Smooth muscle cell (in vitro differentiated cells): Measurements from ENCODE around the gene STK39. TPM values are rescaled to one million over a fixed set of nuclear protein-coding genes. Genes with fewer than 3 reads are reported as not detected.

ENCODE experiments used
- DNase-seq: peaks from one replicate; lab custom pipeline; 2025; ENCODE audit not compliant: unreplicated experiment; lab: John Stamatoyannopoulos, UW
- H2AFZ ChIP-seq: fragments of 200-600 bp; sonication (generic); 2 replicates; pipeline ENCODE4 v1.6.0; 2016; ENCODE audit warnings: antibody characterized with exemption, low read depth, mild to moderate bottlenecking
- H3F3A ChIP-seq: fragments of 200-600 bp; sonication (generic); 2 replicates; pipeline ENCODE4 v1.6.0; 2017; ENCODE audit warnings: antibody characterized with exemption, low read depth
- H3K27ac ChIP-seq: fragments of 200-600 bp; sonication (generic); 2 replicates; pipeline ENCODE4 v1.5.1; 2016; ENCODE audit warnings: low read depth, mild to moderate bottlenecking
- H3K27me3 ChIP-seq: fragments of 200-600 bp; sonication (generic); 2 replicates; pipeline ENCODE4 v1.6.1; 2016; ENCODE audit warnings: low read depth, mild to moderate bottlenecking
- H3K36me3 ChIP-seq: fragments of 200-600 bp; sonication (generic); 2 replicates; pipeline ENCODE4 v1.5.1; 2016; ENCODE audit warnings: low read depth
- H3K4me1 ChIP-seq: fragments of 200-600 bp; sonication (generic); 2 replicates; pipeline ENCODE4 v1.5.1; 2016; ENCODE audit warnings: low read depth
- H3K4me2 ChIP-seq: fragments of 200-600 bp; sonication (generic); 2 replicates; pipeline ENCODE4 v1.6.0; 2016; ENCODE audit warnings: mild to moderate bottlenecking
- H3K4me3 ChIP-seq: fragments of 200-600 bp; sonication (generic); 2 replicates; pipeline ENCODE4 v1.5.1; 2016; ENCODE audit warnings: mild to moderate bottlenecking
- H3K79me2 ChIP-seq: fragments of 200-600 bp; sonication (generic); 2 replicates; pipeline ENCODE4 v1.6.0; 2016; ENCODE audit warnings: low read depth, mild to moderate bottlenecking
- H3K9ac ChIP-seq: fragments of 200-600 bp; sonication (generic); 2 replicates; pipeline ENCODE4 v1.6.0; 2016; ENCODE audit warnings: low read depth
- H3K9me3 ChIP-seq: fragments of 200-600 bp; sonication (generic); replicated peaks from 2 replicates; pipeline ENCODE4 v1.5.1; 2016; ENCODE audit warnings: low read depth
- H4K20me1 ChIP-seq: fragments of 200-600 bp; sonication (generic); 2 replicates; pipeline ENCODE4 v1.6.0; 2016; ENCODE audit warnings: low read depth
- WGBS: methylation state at CpG from one replicate; pipeline ENCODE4 v1.1.7; 2016; ENCODE audit warnings: low lambda C conversion rate; 5-methylcytosine and 5-hydroxymethylcytosine counted together
- polyA plus RNA-seq: library from polyadenylated mRNA; unstranded; fragments of >200 nt; fragmentation: Nextera tagmentation; extraction: Ambion mirVana; gene quantifications from 2 replicates; pipeline ENCODE4 v1.2.1, GENCODE V29; 2016
- total RNA-seq: library from RNA; depleted of rRNA; stranded (reverse); fragments of >200 nt; gene quantifications from 2 replicates; pipeline ENCODE4 v1.2.3, GENCODE V29; 2014
- TF ChIP-seq, protein P1 (sequence below): fragments of 200-600 bp; sonication (generic); IDR thresholded peaks from 2 replicates; pipeline ENCODE4 v1.5.1; 2017; ENCODE audit warnings: borderline replicate concordance, mild to moderate bottlenecking, antibody characterized with exemption; ENCODE audit not compliant: insufficient read depth, poor library complexity, severe bottlenecking

STK39 gene
- total and polyA plus RNA-seq, 2 experiments from 2014 or later: 21.1 to 37.8 TPM

DNA sequence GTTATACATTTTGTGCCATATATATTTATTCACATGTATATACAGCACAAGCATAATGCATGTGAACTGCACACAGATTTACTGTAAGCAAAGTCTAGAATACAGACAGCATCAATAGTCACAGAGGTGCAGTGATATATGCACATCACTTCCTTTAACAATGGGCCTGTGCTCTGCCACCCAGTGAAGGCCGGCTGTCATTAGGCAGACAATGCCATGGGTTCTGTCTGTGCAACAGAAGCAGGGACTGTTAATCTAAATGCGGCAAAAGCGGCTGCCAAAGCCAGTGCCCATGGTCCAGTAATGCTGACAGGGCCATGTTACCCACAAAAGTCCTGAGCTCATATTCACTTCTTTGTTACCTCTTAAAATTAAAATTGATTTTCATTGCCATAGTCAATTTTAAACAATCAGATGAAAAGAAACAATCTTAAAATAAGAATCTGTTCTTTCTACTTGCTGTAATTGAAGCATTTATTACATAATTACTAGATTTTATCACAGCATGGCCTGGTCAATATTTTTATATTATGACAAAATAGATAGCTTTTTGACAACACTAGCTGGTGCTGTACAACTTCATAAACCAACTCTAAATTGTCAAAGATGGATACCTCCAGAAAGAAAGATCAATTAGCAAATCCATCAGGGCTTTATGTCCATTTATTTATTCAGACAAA lies 232.0 kb downstream of the STK39 start:
- Histone ChIP-seq H3K4me3 (no peak overlapping the region), H3K9ac (no peak overlapping the region), H3K27me3 (no peaks in the 10 kb centered on the region), H3K79me2 (no peaks in the 10 kb centered on the region), H2AFZ (no peak overlapping the region), H3K4me2 (no peak overlapping the region), H4K20me1 (no peaks in the 10 kb centered on the region), H3K9me3 (no peaks in the 10 kb centered on the region), H3K4me1 (no peaks in the 10 kb centered on the region), H3F3A (no peaks in the 10 kb centered on the region), H3K36me3 (peaks cover 7% of the 10 kb centered on the region), H3K27ac (no peak overlapping the region)
- WGBS: 97% methylated on average over 3 of the region's 3 CpGs
- DNase-seq: no peak
- TF ChIP-seq, protein P1, sequence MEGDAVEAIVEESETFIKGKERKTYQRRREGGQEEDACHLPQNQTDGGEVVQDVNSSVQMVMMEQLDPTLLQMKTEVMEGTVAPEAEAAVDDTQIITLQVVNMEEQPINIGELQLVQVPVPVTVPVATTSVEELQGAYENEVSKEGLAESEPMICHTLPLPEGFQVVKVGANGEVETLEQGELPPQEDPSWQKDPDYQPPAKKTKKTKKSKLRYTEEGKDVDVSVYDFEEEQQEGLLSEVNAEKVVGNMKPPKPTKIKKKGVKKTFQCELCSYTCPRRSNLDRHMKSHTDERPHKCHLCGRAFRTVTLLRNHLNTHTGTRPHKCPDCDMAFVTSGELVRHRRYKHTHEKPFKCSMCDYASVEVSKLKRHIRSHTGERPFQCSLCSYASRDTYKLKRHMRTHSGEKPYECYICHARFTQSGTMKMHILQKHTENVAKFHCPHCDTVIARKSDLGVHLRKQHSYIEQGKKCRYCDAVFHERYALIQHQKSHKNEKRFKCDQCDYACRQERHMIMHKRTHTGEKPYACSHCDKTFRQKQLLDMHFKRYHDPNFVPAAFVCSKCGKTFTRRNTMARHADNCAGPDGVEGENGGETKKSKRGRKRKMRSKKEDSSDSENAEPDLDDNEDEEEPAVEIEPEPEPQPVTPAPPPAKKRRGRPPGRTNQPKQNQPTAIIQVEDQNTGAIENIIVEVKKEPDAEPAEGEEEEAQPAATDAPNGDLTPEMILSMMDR: no peak

DNA sequence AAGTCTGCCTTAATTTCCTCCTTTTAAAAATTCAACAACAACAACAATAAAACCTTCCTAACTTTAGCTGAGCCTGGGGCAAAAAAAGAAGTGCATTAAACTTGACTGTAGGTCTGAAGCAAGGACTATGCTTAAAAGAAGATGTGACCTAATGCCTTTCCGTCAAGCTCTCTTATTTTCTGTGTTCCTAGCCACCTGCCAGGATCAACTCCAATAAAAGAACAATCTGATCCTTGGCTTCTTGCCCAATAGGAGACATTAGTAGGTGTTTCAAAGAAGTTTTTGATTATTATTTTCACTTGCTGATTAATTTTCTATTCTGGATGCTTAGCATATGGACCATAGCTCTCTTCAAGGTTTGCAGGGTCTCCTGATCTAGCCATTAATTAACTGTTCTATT lies 237.5 kb downstream of the STK39 start:
- Histone ChIP-seq H3K27ac (no peak overlapping the region), H3F3A (no peaks in the 10 kb centered on the region), H3K9me3 (peaks cover 3% of the 10 kb centered on the region), H3K4me2 (no peak overlapping the region), H3K9ac (no peak overlapping the region), H3K36me3 (no peaks in the 10 kb centered on the region), H4K20me1 (peaks cover 8% of the 10 kb centered on the region), H3K79me2 (no peaks in the 10 kb centered on the region), H3K27me3 (no peaks in the 10 kb centered on the region), H3K4me1 (no peaks in the 10 kb centered on the region), H3K4me3 (no peak overlapping the region), H2AFZ (no peak overlapping the region)
- no peak for DNase-seq
- WGBS: 98% methylated on average over 1 of the region's 1 CpG
- TF ChIP-seq, protein P1: no peak

DNA sequence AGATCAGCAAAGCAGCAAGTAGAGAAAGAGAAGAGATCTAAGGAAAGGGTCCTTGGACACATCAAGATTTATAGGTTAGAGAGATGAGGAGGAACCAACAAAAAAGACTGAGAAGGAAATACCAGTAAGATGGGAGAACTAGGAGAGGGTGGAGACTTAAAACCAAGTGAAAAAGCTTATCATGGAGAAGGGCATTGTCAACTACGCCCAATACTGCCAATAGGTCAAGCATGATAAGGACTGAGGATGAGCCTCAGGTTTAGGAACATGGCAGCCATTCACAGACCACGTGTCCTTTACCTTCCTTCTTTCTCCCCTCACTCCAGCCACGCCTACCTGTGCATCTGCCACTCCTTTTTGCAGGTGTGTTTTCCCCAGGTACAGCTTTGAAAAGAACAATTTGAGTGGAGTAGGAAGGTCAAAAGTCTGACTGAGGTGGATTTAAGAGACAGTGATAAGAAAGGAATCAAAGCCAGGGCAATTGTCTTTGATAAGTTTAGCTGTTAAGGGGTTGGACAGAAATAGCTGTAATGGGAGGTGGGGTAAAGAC lies 238.7 kb downstream of the STK39 start:
- peaks cover 3% of the 10 kb centered on the region for H3K9me3 ChIP-seq
- H3K36me3 ChIP-seq: no peaks in the 10 kb centered on the region
- H3K4me3 ChIP-seq: no peak overlapping the region
- no peak overlapping the region for H3K27ac ChIP-seq
- TF ChIP-seq, protein P1: no peak
- no peak overlapping the region for H2AFZ ChIP-seq
- no peak overlapping the region for H3K4me2 ChIP-seq
- H3K27me3 ChIP-seq: no peaks in the 10 kb centered on the region
- peaks cover 18% of the 10 kb centered on the region for H4K20me1 ChIP-seq
- peaks cover 7% of the 10 kb centered on the region for H3F3A ChIP-seq
- no peak for DNase-seq
- 96% methylated on average over 3 of the region's 3 CpGs for WGBS
- H3K9ac ChIP-seq: no peak overlapping the region
- H3K4me1 ChIP-seq: no peaks in the 10 kb centered on the region
- H3K79me2 ChIP-seq: no peaks in the 10 kb centered on the region

DNA sequence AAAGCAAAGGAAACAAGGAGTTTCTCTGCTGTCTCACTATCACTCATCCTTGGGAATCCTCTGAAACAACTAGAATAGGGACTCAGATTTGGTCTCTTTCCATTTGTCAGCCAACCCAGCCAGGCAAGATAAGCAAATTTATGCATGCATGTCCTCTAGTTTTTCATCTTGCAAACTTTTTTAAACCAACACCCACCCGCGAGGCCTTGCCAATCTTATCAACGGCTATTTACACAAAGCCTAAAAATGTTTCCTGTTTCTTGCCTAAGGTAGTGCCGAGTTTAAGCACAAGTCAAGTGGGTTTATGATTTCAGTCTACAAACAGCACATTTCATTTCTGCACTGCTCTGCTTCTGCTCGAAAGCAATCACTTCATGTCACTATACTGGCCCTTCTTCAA lies 240.9 kb downstream of the STK39 start:
- H3F3A ChIP-seq: peaks cover 26% of the 10 kb centered on the region
- DNase-seq: no peak
- H4K20me1 ChIP-seq: peaks cover 40% of the 10 kb centered on the region
- no peaks in the 10 kb centered on the region for H3K36me3 ChIP-seq
- H3K4me3 ChIP-seq: no peak overlapping the region
- no peaks in the 10 kb centered on the region for H3K79me2 ChIP-seq
- H3K27ac ChIP-seq: no peak overlapping the region
- no peak overlapping the region for H3K4me2 ChIP-seq
- H2AFZ ChIP-seq: no peak overlapping the region
- TF ChIP-seq, protein P1: no peak
- WGBS: 55% methylated on average over 5 of the region's 5 CpGs
- H3K9ac ChIP-seq: no peak overlapping the region
- H3K9me3 ChIP-seq: peaks cover 3% of the 10 kb centered on the region
- H3K27me3 ChIP-seq: no peaks in the 10 kb centered on the region
- H3K4me1 ChIP-seq: peaks cover 15% of the 10 kb centered on the region
